CD4-positive, alpha-beta T cell treated with Interleukin-15 for 1 hour (primary cell): ENCODE results near the gene CRCP.

Experiments used
- DNase-seq: peaks from one replicate; pipeline ENCODE4 v3.0.0-alpha.2; 2020

The CRCP gene

GRCh38 chr7:66193146-66193725 is 78.6 kb downstream of the CRCP start:
- no peak for DNase-seq

DNA sequence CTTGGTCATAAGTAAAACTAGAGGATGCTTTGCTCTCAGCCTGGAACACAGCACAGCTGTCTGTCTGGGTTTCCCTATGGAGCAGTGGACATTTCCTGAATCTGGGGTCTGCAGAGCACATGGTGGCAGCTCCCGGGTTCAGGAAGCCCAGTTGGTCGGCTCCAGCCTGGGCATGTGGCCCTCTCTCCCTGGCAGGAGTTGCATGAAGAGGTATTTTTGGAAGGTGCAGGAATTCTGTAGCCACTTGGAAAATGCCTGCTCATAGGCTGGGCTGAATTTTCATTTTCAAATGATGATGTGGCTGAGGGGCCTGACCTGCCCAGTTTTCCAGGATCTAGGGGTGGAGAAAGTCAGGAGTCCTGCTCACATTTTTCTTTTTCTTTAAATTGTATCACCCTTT is 83.8 kb downstream of the CRCP start:
- DNase-seq = no peak

- no peak for DNase-seq
These were observed 84.3 kb downstream of the CRCP start for GRCh38 chr7:66198956-66199355.

- DNase-seq = no peak
These were observed 87.8 kb downstream of the CRCP start for GRCh38 chr7:66202441-66202840.
